GM12878 (cell line): Measurements from ENCODE around the gene FNDC3B.

Source experiments
- ELK1 ChIP-seq: IDR thresholded peaks from 2 replicates; pipeline ENCODE4 v1.6.1; 2012; ENCODE audit warnings: low read depth, low read length, improper control_type of control experiment
- EP300 ChIP-seq, 2 experiments: fragments of 150-350 bp in 1 of 2; IDR thresholded peaks; 2 replicates each; pipeline ENCODE4 v1.6.1; 2011 to 2012; ENCODE audit warnings: low read depth in 2 of 2, low read length in 2 of 2, borderline replicate concordance in 1 of 2, improper control_type of control experiment in 1 of 2, inconsistent platforms in 1 of 2; ENCODE audit not compliant: control insufficient read depth in 1 of 2
- HDGF ChIP-seq: fragments of 450-650 bp; IDR thresholded peaks from 2 replicates; pipeline ENCODE4 v1.6.1; 2016; ENCODE audit warnings: antibody characterized with exemption
- MTA3 ChIP-seq: IDR thresholded peaks from 2 replicates; pipeline ENCODE4 v1.6.1; 2012; ENCODE audit warnings: low read length, inconsistent platforms, borderline replicate concordance
- NR2C2 ChIP-seq: IDR thresholded peaks from 2 replicates; pipeline ENCODE4 v1.6.1; 2011; ENCODE audit warnings: borderline replicate concordance, low read depth; ENCODE audit not compliant: control insufficient read depth, insufficient read length
- SIX5 ChIP-seq: IDR thresholded peaks from 2 replicates; pipeline ENCODE4 v1.6.1; 2011; ENCODE audit warnings: mild to moderate bottlenecking, low read depth, low read length, moderate library complexity; ENCODE audit not compliant: severe bottlenecking
- TCF12 ChIP-seq: IDR thresholded peaks from 2 replicates; pipeline ENCODE4 v1.6.1; 2011; ENCODE audit warnings: low read depth, mild to moderate bottlenecking, low read length
- ZZZ3 ChIP-seq: IDR thresholded peaks from 2 replicates; pipeline ENCODE4 v1.6.1; 2011; ENCODE audit warnings: low read depth; ENCODE audit not compliant: control insufficient read depth, insufficient read length
- TF ChIP-seq, protein P1 (sequence below): fragments of 450-650 bp; IDR thresholded peaks from 2 replicates; pipeline ENCODE4 v1.6.1; 2018; ENCODE audit warnings: mild to moderate bottlenecking, low read depth, moderate library complexity; ENCODE audit not compliant: partially characterized antibody

DNA sequence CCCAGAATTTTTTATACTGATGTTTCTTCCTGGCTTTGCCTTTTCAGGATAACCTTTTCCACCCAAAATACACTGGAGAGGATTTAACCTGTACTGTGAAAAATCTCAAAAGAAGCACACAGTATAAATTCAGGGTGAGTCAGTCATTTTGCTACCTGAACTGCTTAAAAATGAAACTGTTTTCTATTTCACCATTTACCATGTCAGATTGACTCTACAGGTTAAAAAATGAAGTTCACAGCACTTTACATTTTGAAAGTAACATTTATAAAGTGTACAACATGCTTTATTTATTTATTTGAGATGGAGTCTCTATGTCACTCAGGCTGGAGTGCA is 293.6 kb downstream of the FNDC3B start:
- TF ChIP-seq EP300 (IDR thresholded peaks at IDR 0.05; ENCODE audit: borderline replicate concordance in 1 of 2, control insufficient read depth in 1 of 2, low read depth in 2 of 2, low read length in 2 of 2) (no peak), TCF12 (no peak), HDGF (no peak), ZZZ3 (no peak), NR2C2 (no peak), SIX5 (no peak), ELK1 (no peak), MTA3 (no peak)
- TF ChIP-seq, protein P1, sequence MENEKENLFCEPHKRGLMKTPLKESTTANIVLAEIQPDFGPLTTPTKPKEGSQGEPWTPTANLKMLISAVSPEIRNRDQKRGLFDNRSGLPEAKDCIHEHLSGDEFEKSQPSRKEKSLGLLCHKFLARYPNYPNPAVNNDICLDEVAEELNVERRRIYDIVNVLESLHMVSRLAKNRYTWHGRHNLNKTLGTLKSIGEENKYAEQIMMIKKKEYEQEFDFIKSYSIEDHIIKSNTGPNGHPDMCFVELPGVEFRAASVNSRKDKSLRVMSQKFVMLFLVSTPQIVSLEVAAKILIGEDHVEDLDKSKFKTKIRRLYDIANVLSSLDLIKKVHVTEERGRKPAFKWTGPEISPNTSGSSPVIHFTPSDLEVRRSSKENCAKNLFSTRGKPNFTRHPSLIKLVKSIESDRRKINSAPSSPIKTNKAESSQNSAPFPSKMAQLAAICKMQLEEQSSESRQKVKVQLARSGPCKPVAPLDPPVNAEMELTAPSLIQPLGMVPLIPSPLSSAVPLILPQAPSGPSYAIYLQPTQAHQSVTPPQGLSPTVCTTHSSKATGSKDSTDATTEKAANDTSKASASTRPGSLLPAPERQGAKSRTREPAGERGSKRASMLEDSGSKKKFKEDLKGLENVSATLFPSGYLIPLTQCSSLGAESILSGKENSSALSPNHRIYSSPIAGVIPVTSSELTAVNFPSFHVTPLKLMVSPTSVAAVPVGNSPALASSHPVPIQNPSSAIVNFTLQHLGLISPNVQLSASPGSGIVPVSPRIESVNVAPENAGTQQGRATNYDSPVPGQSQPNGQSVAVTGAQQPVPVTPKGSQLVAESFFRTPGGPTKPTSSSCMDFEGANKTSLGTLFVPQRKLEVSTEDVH = no peak
